ENCODE data around the gene DGKQ.

DGKQ gene

GRCh38 chr4:995311-996026 is 22.1 kb upstream of the DGKQ start:
- no peak for DNase-seq (ENCODE audit: low read depth in 3 of 3)

- no peak for DNase-seq (ENCODE audit: low read depth in 3 of 3)
Observed at GRCh38 chr4:993111-994029, 20.0 kb upstream of the DGKQ start, which contains the start of gene SLC26A1. Gene SLC26A1, minus strand, starts transcription at chr4:993404. Its CDS starts 1,701 bp downstream, at chr4:991703.

- DNase-seq (ENCODE audit: low read depth in 3 of 3) = no peak
Observed at GRCh38 chr4:992297-993110, 19.1 kb upstream of the DGKQ start.

- no peak for DNase-seq (ENCODE audit: low read depth in 3 of 3)
Observed at GRCh38 chr4:991451-992296, 18.3 kb upstream of the DGKQ start.

- no peak for DNase-seq (ENCODE audit: low read depth in 3 of 3)
Observed at GRCh38 chr4:990746-991367, 17.5 kb upstream of the DGKQ start.

GRCh38 chr4:989722-990471 is 16.5 kb upstream of the DGKQ start:
- no peak for DNase-seq (ENCODE audit: low read depth in 3 of 3)

- DNase-seq (ENCODE audit: low read depth in 3 of 3) = no peak
Observed at GRCh38 chr4:988726-989721, 15.7 kb upstream of the DGKQ start.

GRCh38 chr4:987624-988513 is 14.5 kb upstream of the DGKQ start:
- no peak for DNase-seq (ENCODE audit: low read depth in 3 of 3)

- DNase-seq (ENCODE audit: low read depth in 3 of 3) = peak; percentile 78 to 85 (median 83)
Observed at GRCh38 chr4:986879-987623, 13.7 kb upstream of the DGKQ start, which contains the start of gene IDUA. Gene IDUA, plus strand, starts transcription at chr4:987044. Its CDS starts 41 bp downstream, at chr4:987085.

GRCh38 chr4:986428-986878 is 13.1 kb upstream of the DGKQ start:
- DNase-seq (ENCODE audit: low read depth in 3 of 3) = no peak

- DNase-seq (ENCODE audit: low read depth in 3 of 3) = peak; percentile 48 to 65 (median 50)
Observed at GRCh38 chr4:985123-985830, 11.9 kb upstream of the DGKQ start.

GRCh38 chr4:984336-985054 is 11.1 kb upstream of the DGKQ start:
- no peak for DNase-seq (ENCODE audit: low read depth in 3 of 3)

GRCh38 chr4:982814-983213 is 9.4 kb upstream of the DGKQ start:
- no peak for DNase-seq (ENCODE audit: low read depth in 3 of 3)

- DNase-seq (ENCODE audit: low read depth in 3 of 3) = no peak
Observed at GRCh38 chr4:982291-982690, 8.9 kb upstream of the DGKQ start.

- no peak for DNase-seq (ENCODE audit: low read depth in 3 of 3)
Observed at GRCh38 chr4:978957-979701, 5.8 kb upstream of the DGKQ start.
